ENCODE data around the gene DUSP9.

DNA sequence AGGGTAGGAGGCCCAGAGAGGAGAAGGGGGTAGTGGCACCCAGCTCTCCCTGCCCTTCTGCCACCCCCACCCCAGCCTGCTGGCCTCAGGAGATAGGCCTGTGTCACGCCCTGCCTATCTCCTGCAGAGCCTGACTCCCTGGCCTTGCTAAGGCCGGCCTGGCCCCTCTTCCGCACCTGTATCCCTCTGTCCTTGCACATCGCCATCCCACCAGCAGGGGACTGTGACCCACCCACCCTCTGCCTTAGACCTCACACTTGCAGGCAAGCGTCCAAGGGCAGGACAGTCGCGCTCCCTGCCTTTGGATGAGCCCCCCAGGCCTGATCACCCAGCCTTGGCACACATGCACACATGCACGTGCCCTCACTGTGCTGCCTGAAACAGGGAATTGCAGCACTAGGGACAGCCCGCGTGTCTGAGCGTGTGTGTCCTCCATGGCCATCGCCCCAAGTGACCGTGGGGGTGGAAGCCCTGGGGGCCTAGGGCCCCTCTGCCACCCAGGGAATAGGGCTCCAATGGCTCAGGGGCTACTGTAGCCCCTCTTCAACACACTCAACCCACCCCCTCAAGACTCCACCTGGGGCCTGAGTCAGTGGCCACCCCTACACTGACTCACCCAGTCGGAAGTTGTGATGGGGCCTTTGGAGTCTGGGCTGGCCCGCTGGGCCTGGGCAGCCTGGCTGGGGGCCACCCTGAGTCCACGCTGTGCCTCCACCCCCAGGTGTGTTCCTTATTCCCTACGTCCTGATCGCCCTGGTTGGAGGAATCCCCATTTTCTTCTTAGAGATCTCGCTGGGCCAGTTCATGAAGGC, 42.9 kb downstream of the DUSP9 start:
- no peak for TF ChIP-seq POLR2AphosphoS5 (IDR thresholded peaks at IDR 0.05)
- TF ChIP-seq CTCF (IDR thresholded peaks at IDR 0.05; ENCODE audit: poor library complexity, severe bottlenecking): no peak
- no peak for TF ChIP-seq MXI1 (conservative IDR thresholded peaks at IDR 0.05; ENCODE audit: poor library complexity, severe bottlenecking)
- TF ChIP-seq TAF1 (IDR thresholded peaks at IDR 0.05; ENCODE audit: low read depth): no peak
- TF ChIP-seq RAD21 (conservative IDR thresholded peaks at IDR 0.05): no peak
- TF ChIP-seq SMC3 (conservative IDR thresholded peaks at IDR 0.05; ENCODE audit: poor library complexity): no peak

Measured in neural cell (in vitro differentiated cells).